SH-SY5Y (cell line): ENCODE measurements around the gene ITPRIPL1.

Experiments used
- GATA2 ChIP-seq: IDR thresholded peaks from 2 replicates; pipeline ENCODE4 v1.6.1; 2011; ENCODE audit warnings: mild to moderate bottlenecking, low read depth, low read length
- GATA3 ChIP-seq: IDR thresholded peaks from 2 replicates; pipeline ENCODE4 v1.6.1; 2011; ENCODE audit warnings: low read depth, mild to moderate bottlenecking, low read length, moderate library complexity

GRCh38 chr2:96315005-96315399 lies 10.1 kb upstream of the ITPRIPL1 start:
- TF ChIP-seq GATA2, result no peak
- TF ChIP-seq GATA3, result no peak
